Neural progenitor cell (in vitro differentiated cells): ENCODE data around the gene HRH4. TPM values are rescaled to one million over a fixed set of nuclear protein-coding genes. Genes with fewer than 3 reads are reported as not detected.

Experiments used
- DNase-seq: peaks from one replicate; pipeline ENCODE4 v3.0.0-alpha.2; 2016; ENCODE audit warnings: low spot score
- H2AFZ ChIP-seq: fragments of 200-600 bp; sonication (generic); replicated peaks from 2 replicates; pipeline ENCODE4 v1.6.1; 2016; ENCODE audit warnings: antibody characterized with exemption
- H3F3A ChIP-seq: fragments of 200-600 bp; sonication (generic); 2 replicates; pipeline ENCODE4 v1.6.1; 2016; ENCODE audit warnings: antibody characterized with exemption, low read depth
- H3K27ac ChIP-seq: fragments of 200-600 bp; sonication (generic); 2 replicates; pipeline ENCODE4 v1.5.1; 2016; ENCODE audit warnings: mild to moderate bottlenecking
- H3K27me3 ChIP-seq: fragments of 200-600 bp; sonication (generic); 2 replicates; pipeline ENCODE4 v1.6.1; 2016; ENCODE audit warnings: mild to moderate bottlenecking, moderate library complexity
- H3K36me3 ChIP-seq: fragments of 200-600 bp; sonication (generic); 2 replicates; pipeline ENCODE4 v1.5.1; 2016
- H3K4me1 ChIP-seq: fragments of 200-600 bp; sonication (generic); 2 replicates; pipeline ENCODE4 v1.6.1; 2016; ENCODE audit warnings: mixed run types
- H3K4me2 ChIP-seq: fragments of 200-600 bp; sonication (generic); 2 replicates; pipeline ENCODE4 v1.6.1; 2016
- H3K4me3 ChIP-seq: fragments of 200-600 bp; sonication (generic); 2 replicates; pipeline ENCODE4 v1.5.1; 2016
- H3K79me2 ChIP-seq: fragments of 200-600 bp; sonication (generic); 2 replicates; pipeline ENCODE4 v1.6.1; 2016; ENCODE audit warnings: low read depth
- H3K9ac ChIP-seq: fragments of 200-600 bp; sonication (generic); 2 replicates; pipeline ENCODE4 v1.6.1; 2016
- H3K9me3 ChIP-seq: fragments of 200-600 bp; sonication (generic); 2 replicates; pipeline ENCODE4 v1.5.1; 2016; ENCODE audit warnings: low read depth
- H4K20me1 ChIP-seq: fragments of 200-600 bp; sonication (generic); 2 replicates; pipeline ENCODE4 v1.6.1; 2016; ENCODE audit warnings: low read depth
- H3K27ac Mint-ChIP-seq: 3 replicates; pipeline ENCODE4 v1.8.0; 2021; ENCODE audit warnings: mixed read lengths
- H3K27me3 Mint-ChIP-seq: 2 replicates; pipeline ENCODE4 v1.8.0; 2022; ENCODE audit warnings: low read depth, mild to moderate bottlenecking, inconsistent platforms, moderate library complexity, mixed read lengths; ENCODE audit not compliant: insufficient read depth
- H3K36me3 Mint-ChIP-seq: 3 replicates; pipeline ENCODE4 v1.8.0; 2021; ENCODE audit warnings: mixed read lengths
- H3K4me1 Mint-ChIP-seq: 3 replicates; pipeline ENCODE4 v1.8.0; 2021; ENCODE audit warnings: mixed read lengths
- H3K4me3 Mint-ChIP-seq: 3 replicates; pipeline ENCODE4 v1.8.0; 2021; ENCODE audit warnings: mild to moderate bottlenecking, moderate library complexity, mixed read lengths
- H3K9me3 Mint-ChIP-seq: 3 replicates; pipeline ENCODE4 v1.8.0; 2020; ENCODE audit warnings: mixed read lengths
- CTCF ChIP-seq: fragments of 200-600 bp; sonication (generic); IDR thresholded peaks from 2 replicates; pipeline ENCODE4 v1.5.1; 2017; ENCODE audit warnings: antibody characterized with exemption, mild to moderate bottlenecking
- EZH2 ChIP-seq: fragments of 200-600 bp; sonication (generic); IDR thresholded peaks from 2 replicates; pipeline ENCODE4 v1.6.1; 2017; ENCODE audit warnings: antibody characterized with exemption, mild to moderate bottlenecking, moderate library complexity
- EZH2phosphoT487 ChIP-seq: fragments of 200-600 bp; sonication (generic); IDR thresholded peaks from 2 replicates; pipeline ENCODE4 v1.6.1; 2017; ENCODE audit warnings: antibody characterized with exemption
- total RNA-seq: library from RNA; depleted of rRNA; stranded (reverse); fragments of >200 nt; gene quantifications from 2 replicates; pipeline ENCODE4 v1.2.3, GENCODE V29; 2015; ENCODE audit warnings: low replicate concordance

Gene HRH4
- total RNA-seq, 1 donor from 2014 or later: 0.13 TPM

GRCh38 chr18:24475926-24476589 is 15.6 kb downstream of the HRH4 start:
- Histone ChIP-seq H3K27ac (no peak overlapping the region), H3K79me2 (no peaks in the 10 kb centered on the region), H3K9me3 (no peaks in the 10 kb centered on the region), H2AFZ (no peak overlapping the region), H3K4me3 (no peak overlapping the region), H3K4me1 (no peaks in the 10 kb centered on the region), H3K36me3 (no peaks in the 10 kb centered on the region), H3F3A (no peaks in the 10 kb centered on the region), H3K27me3 (no peaks in the 10 kb centered on the region), H3K4me2 (no peak overlapping the region), H4K20me1 (no peaks in the 10 kb centered on the region), H3K9ac (no peak overlapping the region)
- Mint-ChIP-seq H3K27ac (no peak overlapping the region), H3K4me1 (peaks cover 3% of the 10 kb centered on the region), H3K27me3 (no peaks in the 10 kb centered on the region), H3K4me3 (no peak overlapping the region), H3K36me3 (no peaks in the 10 kb centered on the region), H3K9me3 (no peaks in the 10 kb centered on the region)
- TF ChIP-seq CTCF (no peak), EZH2 (no peak), EZH2phosphoT487 (no peak)
- no peak for DNase-seq

GRCh38 chr18:24479371-24479770 is 18.9 kb downstream of the HRH4 start:
- Histone ChIP-seq H3K4me1 (no peaks in the 10 kb centered on the region), H3K9ac (no peak overlapping the region), H3K27ac (no peak overlapping the region), H3K9me3 (no peaks in the 10 kb centered on the region), H3F3A (no peaks in the 10 kb centered on the region), H3K79me2 (no peaks in the 10 kb centered on the region), H4K20me1 (no peaks in the 10 kb centered on the region), H2AFZ (no peak overlapping the region), H3K36me3 (no peaks in the 10 kb centered on the region), H3K4me2 (no peak overlapping the region), H3K27me3 (no peaks in the 10 kb centered on the region), H3K4me3 (no peak overlapping the region)
- Mint-ChIP-seq H3K9me3 (no peaks in the 10 kb centered on the region), H3K4me3 (no peak overlapping the region), H3K36me3 (no peaks in the 10 kb centered on the region), H3K27ac (no peak overlapping the region), H3K27me3 (no peaks in the 10 kb centered on the region), H3K4me1 (no peaks in the 10 kb centered on the region)
- DNase-seq: no peak
- TF ChIP-seq EZH2 (no peak), CTCF (no peak), EZH2phosphoT487 (no peak)

- Histone ChIP-seq H3K79me2 (no peaks in the 10 kb centered on the region), H4K20me1 (no peaks in the 10 kb centered on the region), H3K36me3 (no peaks in the 10 kb centered on the region), H3K9ac (no peak overlapping the region), H3K27ac (no peak overlapping the region), H3K4me3 (no peak overlapping the region), H3K4me1 (no peaks in the 10 kb centered on the region), H2AFZ (no peak overlapping the region), H3K27me3 (no peaks in the 10 kb centered on the region), H3F3A (no peaks in the 10 kb centered on the region), H3K9me3 (no peaks in the 10 kb centered on the region), H3K4me2 (no peak overlapping the region)
- Mint-ChIP-seq H3K27ac (no peak overlapping the region), H3K4me3 (peak overlapping the region; percentile 59), H3K4me1 (peaks cover 9% of the 10 kb centered on the region), H3K9me3 (no peaks in the 10 kb centered on the region), H3K27me3 (no peaks in the 10 kb centered on the region), H3K36me3 (no peaks in the 10 kb centered on the region)
- no peak for DNase-seq
- TF ChIP-seq EZH2phosphoT487 (no peak), EZH2 (no peak), CTCF (no peak)
Observed at GRCh38 chr18:24482821-24483220, 22.4 kb downstream of the HRH4 start.
